Glomerular endothelial cell (primary cell): Measurements from ENCODE around the gene WT1. TPM values are rescaled to one million over a fixed set of nuclear protein-coding genes. Genes with fewer than 3 reads are reported as not detected.
"Not testable (repeated sequence)": the region's sequence is repeated elsewhere in the genome, so short reads cannot be mapped to it uniquely, and the experiment has no call there.

Source experiments
- DNase-seq: peaks from one replicate; pipeline ENCODE4 v3.0.0-alpha.2; 2011; ENCODE audit warnings: low read depth, low spot score; ENCODE audit errors: extremely low read depth
- total RNA-seq: library from RNA; depleted of rRNA; stranded (reverse); fragments of >200 nt; gene quantifications from 2 replicates; pipeline ENCODE4 v1.2.3, GENCODE V29; 2015

The WT1 gene
- total RNA-seq, 1 donor from 2014 or later: 1.4 TPM

GRCh38 chr11:32390712-32391111 is 44.6 kb downstream of the WT1 start:
- DNase-seq: no peak

GRCh38 chr11:32388871-32389770 is 46.2 kb downstream of the WT1 start:
- DNase-seq: no peak

GRCh38 chr11:32388365-32388764 is 47.0 kb downstream of the WT1 start:
- DNase-seq: no peak

DNA sequence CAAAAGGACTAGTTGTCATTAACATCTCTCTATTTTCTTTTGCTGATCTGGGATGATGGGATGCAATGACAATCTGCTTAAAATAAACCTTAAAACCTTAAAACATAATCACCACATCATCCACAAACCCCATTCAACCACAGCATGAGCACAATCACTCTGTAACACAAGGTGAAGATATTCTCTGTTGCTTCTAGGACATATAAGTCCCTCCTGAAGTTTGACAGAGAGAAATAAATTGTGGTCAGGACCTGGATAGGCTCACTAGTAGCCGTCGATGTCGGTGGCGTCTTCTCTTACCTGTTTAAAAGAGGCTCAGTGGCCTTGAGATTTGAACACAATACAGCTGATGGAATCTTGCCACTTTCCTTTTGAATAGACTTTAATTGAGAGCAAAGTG is 47.9 kb downstream of the WT1 start:
- no peak for DNase-seq

- no peak for DNase-seq
Observed at GRCh38 chr11:32386770-32387377, 48.5 kb downstream of the WT1 start.

DNA sequence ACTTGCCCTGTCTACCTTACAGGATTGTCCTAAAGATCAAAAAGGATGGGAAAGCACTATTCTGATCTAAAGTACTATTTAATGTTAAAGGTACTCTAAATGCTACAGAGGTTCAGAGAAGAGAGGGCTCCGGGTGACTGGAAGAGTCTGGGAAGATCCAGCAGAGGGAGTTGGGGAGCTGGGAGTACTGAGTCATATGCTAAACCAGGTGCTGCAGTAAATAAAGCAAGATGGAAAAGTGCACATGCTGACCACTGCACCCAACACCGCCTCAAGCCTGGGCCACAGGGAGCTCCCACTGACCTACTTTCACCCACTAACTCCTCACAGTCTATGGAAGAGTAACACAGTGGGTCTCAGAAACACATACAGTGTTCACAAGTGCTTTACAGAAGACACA is 49.3 kb downstream of the WT1 start:
- no peak for DNase-seq

DNA sequence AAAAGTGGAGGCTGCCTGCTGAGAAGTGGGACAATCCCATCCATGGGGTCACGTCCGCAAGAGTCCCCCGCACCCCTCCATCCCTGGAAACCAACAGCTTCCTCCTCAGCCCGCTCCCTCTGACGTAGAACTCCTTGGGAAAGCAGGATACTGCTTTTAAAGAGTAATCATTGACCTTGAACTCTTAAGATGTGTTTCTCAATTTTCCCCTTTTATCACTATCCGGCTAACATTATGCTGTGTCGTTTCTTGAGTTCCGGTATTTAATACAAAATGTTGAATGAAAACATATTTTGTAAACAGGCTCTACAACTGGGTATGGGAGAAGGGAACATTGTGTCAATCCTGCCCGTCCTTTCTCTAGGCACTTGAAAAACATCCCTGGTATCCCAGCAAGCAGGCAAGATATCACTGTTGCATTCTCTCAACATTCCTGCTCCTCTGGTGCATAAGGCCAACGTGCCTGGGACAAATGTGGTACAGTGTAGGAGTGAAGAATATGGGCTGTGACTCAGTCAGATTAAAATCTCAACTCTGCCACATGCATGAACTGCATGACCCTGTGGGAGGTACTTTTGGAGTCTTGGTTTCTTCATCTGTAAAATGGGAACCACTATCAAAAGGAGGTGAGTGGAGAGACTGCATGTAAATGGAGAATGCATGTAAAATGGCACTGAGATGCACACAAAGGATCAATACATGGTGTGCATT is 52.8 kb downstream of the WT1 start:
- DNase-seq: no peak

GRCh38 chr11:32381179-32381578 is 54.2 kb downstream of the WT1 start:
- DNase-seq: no peak

GRCh38 chr11:32379719-32380118 is 55.6 kb downstream of the WT1 start:
- DNase-seq: no peak

DNA sequence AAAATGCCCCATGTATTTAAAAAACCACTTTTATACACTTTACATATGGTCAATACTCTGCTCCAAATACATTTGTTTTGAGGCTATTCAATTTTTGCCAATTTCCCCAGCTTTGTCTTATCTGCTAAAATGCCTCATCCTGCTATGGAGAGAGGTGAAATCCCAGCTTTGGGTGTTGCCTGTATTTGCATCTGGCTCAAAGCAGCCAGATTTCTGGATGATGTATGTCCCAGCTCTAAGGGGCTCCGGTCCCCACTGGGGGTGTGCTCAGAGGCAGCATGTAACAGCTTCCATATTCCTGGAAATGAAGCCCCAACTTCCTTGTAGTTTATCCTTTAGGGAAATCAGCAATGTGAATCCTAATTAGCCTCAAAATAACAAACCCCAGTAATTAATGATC is 59.5 kb downstream of the WT1 start:
- DNase-seq: no peak

- no peak for DNase-seq
Observed at GRCh38 chr11:32374261-32374711, 61.1 kb downstream of the WT1 start.

DNA sequence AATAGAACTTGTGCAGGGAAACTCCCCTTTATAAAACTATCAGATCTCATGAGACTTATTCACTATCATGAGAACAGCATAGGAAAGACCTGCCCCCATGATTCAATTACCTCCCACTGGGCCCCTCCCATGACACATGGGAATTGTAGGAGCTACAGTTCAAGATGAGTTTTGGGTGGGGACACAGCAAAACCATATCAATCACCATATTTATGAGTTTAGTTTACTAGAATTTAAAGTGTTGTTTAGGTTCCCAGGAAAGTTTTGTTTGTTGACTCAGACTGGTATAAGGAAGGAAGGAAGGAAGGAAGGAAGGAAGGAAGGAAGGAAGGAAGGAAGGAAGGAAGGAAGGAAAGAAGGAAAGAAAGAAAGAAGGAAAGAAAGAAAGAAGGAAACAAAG is 65.4 kb downstream of the WT1 start:
- not testable (repeated sequence) for DNase-seq

- no peak for DNase-seq
Observed at GRCh38 chr11:32366666-32367065, 68.7 kb downstream of the WT1 start.

GRCh38 chr11:32365192-32365591 is 70.1 kb downstream of the WT1 start:
- DNase-seq: no peak

- DNase-seq: no peak
Observed at GRCh38 chr11:32358729-32359128, 76.6 kb downstream of the WT1 start.

DNA sequence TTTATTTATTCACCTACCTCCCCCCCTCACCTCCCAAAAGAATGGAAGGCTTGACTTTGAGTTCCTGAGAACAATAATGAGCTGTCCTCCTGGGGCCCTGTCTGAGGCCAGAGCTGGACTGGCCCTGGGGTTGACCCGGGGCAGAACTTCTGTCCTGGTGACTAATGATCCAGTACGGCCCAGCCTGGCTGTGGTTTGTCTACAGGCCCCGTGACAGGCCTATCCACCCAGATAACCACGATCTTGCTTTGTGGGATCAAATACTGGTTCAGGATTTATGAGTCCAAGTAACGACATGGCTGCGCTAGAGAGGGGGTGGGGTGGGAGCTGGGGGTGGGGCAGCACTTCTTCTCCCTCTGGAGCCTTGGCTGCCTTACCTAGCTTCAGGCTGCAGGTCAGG is 81.5 kb downstream of the WT1 start:
- no peak for DNase-seq

DNA sequence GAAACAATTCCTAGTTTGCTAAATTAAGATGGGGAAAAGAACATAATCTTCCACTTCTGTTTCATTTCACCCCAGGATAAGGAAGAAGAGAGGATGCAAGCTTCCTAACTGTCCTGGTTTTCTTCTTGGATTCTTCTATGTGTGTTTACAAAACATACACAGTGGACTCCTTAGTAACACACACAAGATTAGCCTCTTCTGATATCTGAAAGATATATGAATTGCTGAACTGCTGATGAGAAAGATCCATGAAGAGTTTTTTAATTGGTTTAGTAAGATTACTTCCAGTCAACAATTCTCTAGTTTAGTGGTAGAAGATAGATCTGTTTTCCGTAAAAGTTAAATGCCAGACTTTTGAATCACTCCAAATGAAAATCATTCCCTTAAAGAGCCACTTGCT is 86.8 kb downstream of the WT1 start:
- no peak for DNase-seq

GRCh38 chr11:32344946-32345345 is 90.4 kb downstream of the WT1 start:
- no peak for DNase-seq

- DNase-seq: no peak
Observed at GRCh38 chr11:32343325-32344008, 91.9 kb downstream of the WT1 start.

DNA sequence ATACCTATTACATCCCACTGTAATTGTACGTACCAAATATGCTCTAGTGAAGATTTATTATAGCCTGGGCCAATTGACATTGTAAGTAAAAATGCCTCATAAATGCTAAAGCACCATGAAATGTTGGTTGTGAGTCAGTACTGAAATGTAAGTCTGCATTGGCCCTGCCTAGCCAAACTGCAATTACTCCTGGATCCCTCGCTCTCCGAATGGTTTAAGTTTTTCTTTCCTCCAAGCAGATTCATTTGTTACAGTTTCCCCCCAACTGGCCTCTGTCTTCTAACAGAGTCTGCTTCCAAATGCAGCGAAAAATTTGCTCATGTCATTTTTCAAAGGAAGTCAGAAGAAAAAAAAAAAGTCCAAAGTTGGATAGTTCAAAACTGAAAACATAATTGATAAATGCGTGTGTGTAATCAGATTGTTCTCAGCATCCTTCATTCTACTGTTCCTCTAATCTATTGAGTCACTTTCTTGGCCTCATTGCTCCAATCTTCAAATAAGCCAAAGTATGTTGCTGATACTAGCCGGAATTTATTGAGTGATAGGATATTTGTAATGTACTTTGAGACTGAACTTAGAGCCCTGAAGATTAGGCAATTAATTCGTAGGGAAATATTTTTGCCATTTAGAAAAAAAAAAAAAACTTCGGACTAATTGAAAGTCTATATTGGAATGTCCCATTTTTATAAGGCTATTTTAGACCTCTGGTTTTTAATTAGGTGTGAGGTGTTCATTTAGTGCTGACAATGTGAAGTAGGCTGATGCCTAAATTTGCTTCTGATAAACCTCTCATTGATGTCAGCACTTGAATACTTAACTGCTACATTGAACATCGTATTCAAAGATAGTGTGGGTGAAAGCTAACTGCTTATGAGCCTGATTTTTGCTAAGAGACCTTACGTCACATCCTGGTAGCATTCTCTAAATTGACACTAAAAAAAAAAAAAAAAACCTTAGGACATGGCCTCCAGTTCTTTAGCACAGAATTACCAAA is 93.4 kb downstream of the WT1 start:
- DNase-seq: no peak
